H9 (cell line): Measurements from ENCODE around the gene RTL5. TPM values are rescaled to one million over a fixed set of nuclear protein-coding genes. Genes with fewer than 3 reads are reported as not detected.

ENCODE experiments used
- DNase-seq: peaks from one replicate; pipeline ENCODE4 v3.0.0-alpha.2; 2017
- H2AFZ ChIP-seq: one replicate; pipeline ENCODE4 v1.6.1; 2013; ENCODE audit warnings: mild to moderate bottlenecking, low read length, control low read depth, moderate library complexity
- H2AK5ac ChIP-seq: 2 replicates; pipeline ENCODE4 v1.6.1; 2013; ENCODE audit warnings: low read length, control low read depth, mixed read lengths; ENCODE audit not compliant: insufficient read length
- H2BK120ac ChIP-seq: one replicate; pipeline ENCODE4 v1.6.1; 2013; ENCODE audit warnings: low read depth, mild to moderate bottlenecking, low read length, control low read depth, inconsistent platforms; ENCODE audit not compliant: poor library complexity, severe bottlenecking
- H2BK12ac ChIP-seq: 2 replicates; pipeline ENCODE4 v1.6.1; 2013; ENCODE audit warnings: low read length, control low read depth, mixed read lengths, low read depth; ENCODE audit not compliant: insufficient read length
- H2BK15ac ChIP-seq: 2 replicates; pipeline ENCODE4 v1.6.1; 2013; ENCODE audit warnings: low read depth, low read length, control low read depth
- H2BK20ac ChIP-seq: one replicate; pipeline ENCODE4 v1.6.1; 2013; ENCODE audit warnings: low read depth, mild to moderate bottlenecking, low read length, control low read depth, inconsistent platforms; ENCODE audit not compliant: poor library complexity, severe bottlenecking
- H2BK5ac ChIP-seq: 2 replicates; pipeline ENCODE4 v1.6.1; 2013; ENCODE audit warnings: low read length, control low read depth, mixed read lengths; ENCODE audit not compliant: insufficient read length
- H3K14ac ChIP-seq: 2 replicates; pipeline ENCODE4 v1.6.1; 2013; ENCODE audit warnings: low read length, control low read depth; ENCODE audit not compliant: insufficient read depth
- H3K18ac ChIP-seq: 2 replicates; pipeline ENCODE4 v1.6.1; 2013; ENCODE audit warnings: low read depth, mild to moderate bottlenecking, mixed read lengths, low read length, control low read depth; ENCODE audit not compliant: insufficient read length
- H3K23ac ChIP-seq: 2 replicates; pipeline ENCODE4 v1.6.1; 2013; ENCODE audit warnings: low read length, control low read depth, mixed read lengths, low read depth; ENCODE audit not compliant: insufficient read length
- H3K23me2 ChIP-seq: 2 replicates; pipeline ENCODE4 v1.6.1; 2013; ENCODE audit warnings: low read depth, mild to moderate bottlenecking, mixed read lengths, low read length, control low read depth; ENCODE audit not compliant: insufficient read length, poor library complexity, severe bottlenecking
- H3K27ac ChIP-seq: 2 replicates; pipeline ENCODE4 v1.5.1; 2013; ENCODE audit warnings: low read length, control low read depth, mixed read lengths, low read depth; ENCODE audit not compliant: insufficient read length
- H3K27me3 ChIP-seq: 2 replicates; pipeline ENCODE4 v1.6.1; 2013; ENCODE audit warnings: low read length, control low read depth, inconsistent platforms; ENCODE audit not compliant: insufficient read depth
- H3K4ac ChIP-seq: 2 replicates; pipeline ENCODE4 v1.6.1; 2013; ENCODE audit warnings: low read depth, mild to moderate bottlenecking, control low read depth, inconsistent platforms, low read length, moderate library complexity
- H3K4me1 ChIP-seq: 2 replicates; pipeline ENCODE4 v1.6.1; 2013; ENCODE audit warnings: low read length, control low read depth, inconsistent platforms; ENCODE audit not compliant: insufficient read depth
- H3K4me2 ChIP-seq: 2 replicates; pipeline ENCODE4 v1.6.1; 2013; ENCODE audit warnings: low read length, control low read depth, mixed read lengths; ENCODE audit not compliant: insufficient read length, insufficient read depth
- H3K56ac ChIP-seq: 2 replicates; pipeline ENCODE4 v1.6.1; 2013; ENCODE audit warnings: low read depth, mild to moderate bottlenecking, mixed read lengths, low read length, control low read depth; ENCODE audit not compliant: insufficient read length
- H3K79me1 ChIP-seq: 2 replicates; pipeline ENCODE4 v1.6.1; 2013; ENCODE audit warnings: low read depth, mild to moderate bottlenecking, moderate library complexity, low read length, control low read depth, inconsistent platforms; ENCODE audit not compliant: insufficient read depth, poor library complexity, severe bottlenecking
- H3K79me2 ChIP-seq: 2 replicates; pipeline ENCODE4 v1.6.1; 2013; ENCODE audit warnings: low read length, control low read depth, inconsistent platforms; ENCODE audit not compliant: insufficient read depth
- H3K9ac ChIP-seq: 2 replicates; pipeline ENCODE4 v1.6.1; 2013; ENCODE audit warnings: low read length, control low read depth, mixed read lengths; ENCODE audit not compliant: insufficient read length; ENCODE audit errors: extremely low read depth
- H3K9me3 ChIP-seq: one replicate; pipeline ENCODE4 v1.6.1; 2013; ENCODE audit warnings: low read depth, low read length, inconsistent platforms; ENCODE audit not compliant: control insufficient read depth
- H3T11ph ChIP-seq: one replicate; pipeline ENCODE4 v1.6.1; 2013; ENCODE audit warnings: mild to moderate bottlenecking, low read length, control low read depth, inconsistent platforms
- H4K20me1 ChIP-seq: one replicate; pipeline ENCODE4 v1.6.1; 2013; ENCODE audit not compliant: control insufficient read depth, insufficient read length, insufficient read depth
- H4K5ac ChIP-seq: 2 replicates; pipeline ENCODE4 v1.6.1; 2013; ENCODE audit warnings: low read depth, mild to moderate bottlenecking, mixed read lengths, low read length, control low read depth; ENCODE audit not compliant: insufficient read length
- H4K8ac ChIP-seq: replicated peaks from 2 replicates; pipeline ENCODE4 v1.6.1; 2013; ENCODE audit warnings: low read length, control low read depth, mixed read lengths, low read depth; ENCODE audit not compliant: insufficient read length
- H4K91ac ChIP-seq: 2 replicates; pipeline ENCODE4 v1.6.1; 2013; ENCODE audit warnings: low read depth, mild to moderate bottlenecking, moderate library complexity, mixed read lengths, low read length, control low read depth; ENCODE audit not compliant: insufficient read length
- H3K27ac Mint-ChIP-seq, 3 experiments: 2 replicates in 2 of 3; 3 replicates in 1 of 3; pipeline ENCODE4 v1.8.0; 2020 to 2021; ENCODE audit warnings: mixed read lengths in 3 of 3, mild to moderate bottlenecking in 1 of 3, moderate library complexity in 1 of 3
- H3K27me3 Mint-ChIP-seq: 2 replicates; pipeline ENCODE4 v1.8.0; 2021; ENCODE audit warnings: low read depth, mild to moderate bottlenecking, moderate library complexity, mixed read lengths
- H3K36me3 Mint-ChIP-seq, 3 experiments: 2 replicates in 2 of 3; 3 replicates in 1 of 3; pipeline ENCODE4 v1.8.0; 2020 to 2021; ENCODE audit warnings: low read depth in 3 of 3, mixed read lengths in 3 of 3; ENCODE audit not compliant: insufficient read depth in 1 of 3
- H3K4me1 Mint-ChIP-seq, 2 experiments: 2 replicates each; pipeline ENCODE4 v1.8.0; 2020; ENCODE audit warnings: mixed read lengths in 2 of 2
- H3K4me3 Mint-ChIP-seq, 2 experiments: 2 replicates in 1 of 2; 3 replicates in 1 of 2; pipeline ENCODE4 v1.8.0; 2020 to 2021; ENCODE audit warnings: mild to moderate bottlenecking in 2 of 2, mixed read lengths in 2 of 2, moderate library complexity in 1 of 2
- H3K9me3 Mint-ChIP-seq, 2 experiments: 2 replicates in 1 of 2; 3 replicates in 1 of 2; pipeline ENCODE4 v1.8.0; 2020; ENCODE audit warnings: mild to moderate bottlenecking in 2 of 2, mixed read lengths in 2 of 2, moderate library complexity in 1 of 2
- WGBS: extraction: QIAGEN DNeasy Blood & Tissue Kit; methylation state at CpG from one replicate; pipeline ENCODE4 v1.1.7; 2013; ENCODE audit warnings: missing lambda C conversion rate, low lambda C conversion rate, mixed read lengths; ENCODE audit not compliant: insufficient read length; ENCODE audit errors: extremely low coverage; 5-methylcytosine and 5-hydroxymethylcytosine counted together
- total RNA-seq: library from RNA; stranded (reverse); gene quantifications from 2 replicates; pipeline ENCODE4 v1.2.1, GENCODE V29; 2021
- TF ChIP-seq, protein P1 (sequence below): fragments of 200-600 bp; sonication (generic); conservative IDR thresholded peaks from 3 replicates; pipeline ENCODE4 v1.8.0; 2021; ENCODE audit warnings: antibody characterized with exemption, mild to moderate bottlenecking

Gene RTL5
- total RNA-seq, 1 experiment from 2014 or later = 1.2 TPM

- Histone ChIP-seq H2AK5ac (no peak overlapping the region), H2BK120ac (no peak overlapping the region), H3K27ac (no peak overlapping the region), H4K5ac (no peak overlapping the region), H2BK20ac (no peak overlapping the region), H3K9me3 (peaks cover 28% of the 10 kb centered on the region), H4K20me1 (no peaks in the 10 kb centered on the region), H3K79me1 (no peaks in the 10 kb centered on the region), H3K56ac (no peak overlapping the region), H3K23me2 (no peaks in the 10 kb centered on the region), H2BK12ac (no peak overlapping the region), H2BK5ac (no peak overlapping the region), H3K4ac (no peak overlapping the region), H3K4me1 (no peaks in the 10 kb centered on the region), H3K18ac (no peak overlapping the region), H3K9ac (no peak overlapping the region), H4K8ac (no peak overlapping the region), H2AFZ (no peak overlapping the region), H3K4me2 (no peak overlapping the region), H3K23ac (no peak overlapping the region), H3T11ph (no peak overlapping the region), H3K27me3 (no peaks in the 10 kb centered on the region), H2BK15ac (no peak overlapping the region), H3K79me2 (no peaks in the 10 kb centered on the region), H3K14ac (no peak overlapping the region), H4K91ac (no peak overlapping the region)
- peak overlapping the region in 1 of 3 experiments; percentile 49; a peak in 1 of 7 replicates for H3K27ac Mint-ChIP-seq
- H3K9me3 Mint-ChIP-seq = peaks cover 63 to 65% of the 10 kb centered on the region in 2 experiments
- no peak overlapping the region for H3K4me3 Mint-ChIP-seq
- peaks cover 10 to 25% (median 15%) of the 10 kb centered on the region in 3 experiments; a peak in 6 of 7 replicates for H3K36me3 Mint-ChIP-seq
- TF ChIP-seq, protein P1, sequence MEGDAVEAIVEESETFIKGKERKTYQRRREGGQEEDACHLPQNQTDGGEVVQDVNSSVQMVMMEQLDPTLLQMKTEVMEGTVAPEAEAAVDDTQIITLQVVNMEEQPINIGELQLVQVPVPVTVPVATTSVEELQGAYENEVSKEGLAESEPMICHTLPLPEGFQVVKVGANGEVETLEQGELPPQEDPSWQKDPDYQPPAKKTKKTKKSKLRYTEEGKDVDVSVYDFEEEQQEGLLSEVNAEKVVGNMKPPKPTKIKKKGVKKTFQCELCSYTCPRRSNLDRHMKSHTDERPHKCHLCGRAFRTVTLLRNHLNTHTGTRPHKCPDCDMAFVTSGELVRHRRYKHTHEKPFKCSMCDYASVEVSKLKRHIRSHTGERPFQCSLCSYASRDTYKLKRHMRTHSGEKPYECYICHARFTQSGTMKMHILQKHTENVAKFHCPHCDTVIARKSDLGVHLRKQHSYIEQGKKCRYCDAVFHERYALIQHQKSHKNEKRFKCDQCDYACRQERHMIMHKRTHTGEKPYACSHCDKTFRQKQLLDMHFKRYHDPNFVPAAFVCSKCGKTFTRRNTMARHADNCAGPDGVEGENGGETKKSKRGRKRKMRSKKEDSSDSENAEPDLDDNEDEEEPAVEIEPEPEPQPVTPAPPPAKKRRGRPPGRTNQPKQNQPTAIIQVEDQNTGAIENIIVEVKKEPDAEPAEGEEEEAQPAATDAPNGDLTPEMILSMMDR = no peak
- no peak for DNase-seq
- H3K27me3 Mint-ChIP-seq = no peaks in the 10 kb centered on the region
- H3K4me1 Mint-ChIP-seq = no peaks in the 10 kb centered on the region
- no CpG with 5 or more reads among the region's 2 CpGs for WGBS
Measured at GRCh38 chrX:72145181-72145580, 13.5 kb upstream of the RTL5 start.
